Fibroblast of mammary gland (primary cell): Measurements from ENCODE around the gene ELFN2.

Source experiments
- DNase-seq: peaks from one replicate; pipeline ENCODE4 v3.0.0-alpha.2; 2010; ENCODE audit warnings: low read depth
- H3K4me3 ChIP-seq: 2 replicates; pipeline ENCODE4 v1.5.1; 2011; ENCODE audit warnings: low read depth, mild to moderate bottlenecking, low read length, moderate library complexity; ENCODE audit not compliant: control insufficient read depth
- TF ChIP-seq, protein P1 (sequence below): conservative IDR thresholded peaks from 2 replicates; pipeline ENCODE4 v1.5.1; 2011; ENCODE audit warnings: low read depth, low read length, inconsistent platforms; ENCODE audit not compliant: control insufficient read depth, insufficient read depth

Gene ELFN2

DNA sequence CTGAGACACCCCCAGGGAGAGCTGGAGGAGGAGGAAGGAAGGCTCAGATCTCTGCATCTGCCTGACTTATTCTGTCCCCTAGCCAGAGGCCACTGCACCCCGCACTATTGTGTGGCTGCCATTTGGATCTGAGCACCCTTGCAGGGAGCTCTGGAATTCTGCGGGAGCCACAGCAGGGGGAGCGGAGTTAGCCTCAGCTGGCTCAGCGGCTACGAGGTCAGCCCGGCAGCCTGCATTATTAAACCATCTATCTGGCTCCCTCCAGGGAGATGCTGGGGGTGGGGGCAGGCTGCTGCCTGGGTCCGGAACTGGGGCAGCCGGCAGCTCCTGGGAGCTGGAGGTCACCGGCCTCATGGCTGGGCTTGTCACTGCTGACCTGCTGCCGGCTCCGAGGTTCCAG is 6.5 kb upstream of the ELFN2 start:
- DNase-seq, result no peak
- TF ChIP-seq, protein P1, sequence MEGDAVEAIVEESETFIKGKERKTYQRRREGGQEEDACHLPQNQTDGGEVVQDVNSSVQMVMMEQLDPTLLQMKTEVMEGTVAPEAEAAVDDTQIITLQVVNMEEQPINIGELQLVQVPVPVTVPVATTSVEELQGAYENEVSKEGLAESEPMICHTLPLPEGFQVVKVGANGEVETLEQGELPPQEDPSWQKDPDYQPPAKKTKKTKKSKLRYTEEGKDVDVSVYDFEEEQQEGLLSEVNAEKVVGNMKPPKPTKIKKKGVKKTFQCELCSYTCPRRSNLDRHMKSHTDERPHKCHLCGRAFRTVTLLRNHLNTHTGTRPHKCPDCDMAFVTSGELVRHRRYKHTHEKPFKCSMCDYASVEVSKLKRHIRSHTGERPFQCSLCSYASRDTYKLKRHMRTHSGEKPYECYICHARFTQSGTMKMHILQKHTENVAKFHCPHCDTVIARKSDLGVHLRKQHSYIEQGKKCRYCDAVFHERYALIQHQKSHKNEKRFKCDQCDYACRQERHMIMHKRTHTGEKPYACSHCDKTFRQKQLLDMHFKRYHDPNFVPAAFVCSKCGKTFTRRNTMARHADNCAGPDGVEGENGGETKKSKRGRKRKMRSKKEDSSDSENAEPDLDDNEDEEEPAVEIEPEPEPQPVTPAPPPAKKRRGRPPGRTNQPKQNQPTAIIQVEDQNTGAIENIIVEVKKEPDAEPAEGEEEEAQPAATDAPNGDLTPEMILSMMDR, result no peak
- H3K4me3 ChIP-seq, result no peak overlapping the region

- no peak overlapping the region for H3K4me3 ChIP-seq
- DNase-seq, result no peak
- TF ChIP-seq, protein P1, result no peak
These were observed 5.4 kb upstream of the ELFN2 start for GRCh38 chr22:37432708-37433054.

DNA sequence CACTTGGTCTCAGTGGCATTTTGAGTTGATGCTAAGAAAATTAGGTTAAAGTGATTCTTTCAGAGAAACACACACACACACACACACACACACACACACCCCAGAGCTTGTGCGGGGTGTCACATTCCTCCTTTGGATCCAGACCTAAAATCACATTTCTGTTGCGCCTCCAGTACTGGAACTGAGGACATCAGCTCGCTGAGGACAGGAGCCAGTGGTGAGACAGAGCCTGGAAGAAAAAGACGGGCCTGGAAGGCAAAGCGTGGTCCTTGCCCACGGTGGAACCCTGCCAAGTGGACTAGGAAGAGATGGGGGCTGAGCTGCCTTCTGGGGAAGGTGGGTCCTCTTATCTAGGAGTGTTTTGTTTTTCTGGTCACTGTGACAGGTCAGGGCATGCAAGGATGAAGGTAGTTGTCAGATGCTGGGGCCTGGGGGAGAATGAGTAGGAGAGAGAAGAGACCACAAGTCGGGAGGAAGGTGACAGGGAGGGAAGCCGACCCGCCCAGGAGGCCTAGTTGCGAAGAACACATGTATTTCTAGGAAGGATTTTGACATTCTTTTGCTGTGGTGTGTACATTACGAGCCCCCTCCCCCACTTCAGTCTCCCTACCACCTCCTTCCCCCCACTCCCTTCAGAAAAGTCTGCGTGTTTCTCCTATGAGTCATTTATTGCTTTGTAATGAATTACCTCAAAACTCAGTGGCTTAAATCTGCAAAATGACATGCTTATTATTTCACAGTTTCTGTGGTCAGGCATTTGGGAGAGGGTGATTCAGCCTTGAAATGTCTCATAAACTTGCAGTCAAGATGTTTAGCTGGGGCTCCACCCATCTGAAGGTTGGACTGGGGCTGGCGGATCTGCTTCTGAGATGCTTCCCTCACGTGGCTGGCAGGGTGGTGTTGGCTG is 4.8 kb upstream of the ELFN2 start:
- peak; percentile 99 for DNase-seq
- TF ChIP-seq, protein P1, result no peak
- H3K4me3 ChIP-seq, result no peak overlapping the region

GRCh38 chr22:37431366-37431765 is 4.1 kb upstream of the ELFN2 start:
- DNase-seq, result no peak
- TF ChIP-seq, protein P1, result no peak
- H3K4me3 ChIP-seq, result no peak overlapping the region

DNA sequence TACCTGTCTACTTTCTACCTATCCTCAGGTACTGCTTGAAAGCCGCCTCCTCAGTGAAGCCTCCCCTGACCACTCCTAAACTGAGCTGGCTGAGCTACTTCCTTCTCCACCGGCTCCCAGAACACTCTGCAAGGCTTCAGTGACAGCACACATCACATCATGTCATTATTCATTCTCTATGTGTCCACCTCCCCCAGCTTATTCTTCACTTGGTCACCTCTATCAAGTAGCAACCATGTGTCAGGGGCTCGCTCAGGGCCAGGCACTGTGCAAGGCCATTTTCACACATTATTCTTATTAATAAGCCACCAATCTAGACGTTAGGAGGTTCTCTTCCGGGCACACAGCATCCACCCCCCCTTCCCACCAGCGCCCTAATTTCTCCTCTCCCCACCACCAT is 3.7 kb upstream of the ELFN2 start:
- DNase-seq, result no peak
- TF ChIP-seq, protein P1, result no peak

DNA sequence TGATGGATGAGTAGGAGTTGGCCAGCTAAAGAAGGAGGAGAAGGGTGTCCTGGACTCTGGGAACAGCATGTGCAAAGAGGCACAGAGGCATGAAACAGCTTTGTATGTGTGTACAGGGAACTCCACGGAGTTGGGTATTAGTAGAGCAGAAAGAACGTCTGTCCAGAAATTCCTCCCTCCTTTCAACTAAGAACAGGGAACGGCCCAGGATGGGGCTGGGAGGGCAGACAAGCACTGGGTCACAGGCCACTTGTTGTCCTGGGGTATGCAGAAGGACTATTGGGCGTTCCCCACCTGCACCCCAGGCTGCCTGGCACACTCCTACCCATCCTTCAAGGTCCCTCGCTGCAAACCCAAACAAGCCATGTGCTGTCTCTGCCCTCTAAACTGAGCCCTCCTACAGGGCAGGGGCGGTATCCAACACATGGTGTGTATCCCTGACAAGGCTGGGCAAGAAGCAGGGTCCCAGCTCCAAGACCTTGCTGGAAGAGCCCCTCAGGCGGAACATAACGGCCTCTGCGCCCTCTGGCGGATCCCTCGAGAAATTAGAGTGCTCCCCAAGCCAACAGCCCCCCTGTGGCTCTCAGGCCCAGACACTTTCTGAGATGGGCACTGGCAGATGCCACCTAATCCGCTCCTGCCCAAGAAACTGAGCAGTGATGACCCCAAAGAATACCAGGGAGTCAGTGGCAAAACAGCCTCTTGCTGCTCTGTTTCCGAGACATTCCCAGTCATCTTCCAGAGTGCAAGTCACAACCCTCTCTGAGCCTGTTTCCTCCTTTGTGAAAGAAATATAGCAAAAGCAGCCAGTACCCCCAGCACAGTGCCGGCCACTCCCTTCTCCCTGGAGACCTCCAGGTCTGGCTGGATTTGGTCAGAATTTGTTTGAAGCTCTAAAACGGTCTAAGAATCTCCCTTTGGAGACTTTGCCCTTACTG is 1.6 kb upstream of the ELFN2 start:
- peak; percentile 56 for DNase-seq
- no peak overlapping the region for H3K4me3 ChIP-seq
- TF ChIP-seq, protein P1, result peak; percentile 78

More for the DNA sequence above, 3.7 kb upstream of the ELFN2 start:
- no peak overlapping the region for H3K4me3 ChIP-seq
